NCI-H1694 (cell line): ENCODE data around the gene HAUS7.
"Not testable (repeated sequence)": the region's sequence is repeated elsewhere in the genome, so short reads cannot be mapped to it uniquely, and the experiment has no call there.

ENCODE experiments used
- DNase-seq: peaks from one replicate; lab custom pipeline; 2025; lab: John Stamatoyannopoulos, UW

The HAUS7 gene

DNA sequence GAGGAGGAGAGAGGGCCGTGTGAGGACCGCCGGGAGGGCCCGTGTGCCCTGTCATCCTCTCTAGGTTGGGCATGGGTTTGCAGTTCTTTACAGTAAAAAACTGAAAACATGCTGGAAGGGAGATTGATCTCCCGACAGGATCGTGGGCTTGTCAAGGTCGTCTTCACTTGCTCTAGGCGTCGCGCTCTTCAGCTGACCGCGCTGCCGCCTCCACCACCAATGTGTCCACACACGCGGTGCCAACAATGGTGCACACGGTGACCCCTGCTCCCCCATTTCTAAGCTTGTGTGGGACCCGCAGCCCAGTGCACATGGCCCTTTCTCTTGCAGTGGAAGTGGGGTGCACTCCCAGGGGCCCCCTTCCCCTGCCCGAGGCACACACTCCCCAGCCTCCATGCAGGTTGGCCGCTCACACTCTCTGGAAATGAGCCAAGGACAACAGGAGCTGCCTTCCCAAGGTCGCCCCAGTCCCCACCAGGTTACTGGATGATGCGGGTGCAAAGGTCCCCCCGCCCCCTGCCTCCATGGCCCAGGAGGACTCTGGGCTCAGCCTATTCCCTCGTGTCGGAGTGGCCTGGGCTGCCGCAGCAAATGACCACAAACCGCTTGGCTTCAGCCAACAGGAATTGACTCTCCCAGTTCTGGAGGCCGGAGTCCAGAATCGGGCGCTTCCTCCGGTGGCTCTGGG, 60.8 kb downstream of the HAUS7 start:
- DNase-seq, result no peak

DNA sequence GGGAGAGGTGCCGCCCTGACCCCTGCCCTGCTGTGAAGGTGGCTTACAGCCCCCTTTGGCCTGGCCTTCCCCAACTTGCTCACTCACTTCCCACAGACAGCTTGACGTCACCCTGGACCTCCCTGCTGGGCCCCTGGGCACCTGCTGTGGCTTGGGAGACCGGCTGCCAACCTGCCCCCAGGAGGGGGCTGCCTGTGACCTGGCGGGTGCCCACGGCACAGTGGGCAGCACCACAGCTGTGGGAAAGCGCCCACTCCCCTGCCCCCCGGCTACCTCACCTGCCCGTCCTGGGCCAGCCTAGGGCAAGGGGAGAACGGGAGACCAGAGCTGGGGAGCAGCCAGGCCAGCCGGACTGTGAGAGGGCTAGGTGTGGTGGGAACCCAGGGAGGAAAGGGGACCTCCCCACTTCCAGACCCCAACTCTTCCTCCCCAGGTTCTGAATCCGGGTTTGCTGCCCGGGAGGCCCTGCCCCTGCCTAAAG, 61.5 kb downstream of the HAUS7 start:
- no peak for DNase-seq

DNA sequence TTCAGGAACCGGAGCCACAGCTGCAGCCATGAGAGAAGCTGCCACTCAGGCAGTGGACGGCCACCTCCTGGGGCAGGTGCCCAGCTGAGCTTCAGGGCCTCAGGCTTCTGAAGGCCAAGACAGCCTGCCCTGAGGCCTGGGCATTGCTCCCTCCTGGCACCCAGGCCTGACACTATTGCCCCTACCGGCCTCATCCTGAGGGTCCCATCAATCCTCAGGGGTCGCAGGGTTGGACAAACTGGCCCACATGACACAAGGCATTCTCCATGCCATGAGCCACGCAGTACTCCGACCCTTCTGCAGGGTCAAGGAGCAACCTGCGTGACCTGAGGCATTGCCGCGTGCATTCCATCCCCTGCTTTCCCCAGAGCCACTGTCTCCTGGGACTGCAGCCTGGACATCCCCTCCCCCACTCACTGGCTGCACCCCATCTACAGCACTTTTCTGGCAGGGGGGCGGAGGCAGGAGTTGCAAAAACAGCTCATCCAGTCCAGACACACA, 62.1 kb downstream of the HAUS7 start:
- no peak for DNase-seq

- DNase-seq, result no peak
Measured at GRCh38 chrX:153407736-153408135, 62.6 kb downstream of the HAUS7 start.

GRCh38 chrX:153406903-153407302, 63.5 kb downstream of the HAUS7 start:
- no peak for DNase-seq

- DNase-seq, result no peak
Measured at GRCh38 chrX:153406011-153406410, 64.4 kb downstream of the HAUS7 start.

DNA sequence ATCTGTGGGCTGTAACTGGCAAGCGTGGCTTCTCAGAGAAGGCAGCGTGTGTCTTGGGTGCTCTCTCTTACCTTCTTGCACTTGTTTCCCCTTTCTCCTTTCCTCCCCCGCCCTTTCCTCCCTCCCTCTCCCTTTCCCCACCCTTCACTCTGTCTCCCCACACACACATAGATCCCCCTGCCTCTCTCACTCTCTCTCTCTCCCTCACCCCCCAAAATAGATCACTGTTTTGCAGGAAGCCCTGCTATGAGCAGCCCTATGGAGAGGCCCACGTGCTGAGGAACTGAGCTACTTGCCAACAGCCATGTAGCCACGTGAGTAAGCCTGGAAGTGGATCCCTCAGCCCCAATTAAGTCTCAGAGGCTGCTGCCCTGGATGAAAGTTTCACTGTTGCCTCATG, 65.0 kb downstream of the HAUS7 start:
- no peak for DNase-seq

DNA sequence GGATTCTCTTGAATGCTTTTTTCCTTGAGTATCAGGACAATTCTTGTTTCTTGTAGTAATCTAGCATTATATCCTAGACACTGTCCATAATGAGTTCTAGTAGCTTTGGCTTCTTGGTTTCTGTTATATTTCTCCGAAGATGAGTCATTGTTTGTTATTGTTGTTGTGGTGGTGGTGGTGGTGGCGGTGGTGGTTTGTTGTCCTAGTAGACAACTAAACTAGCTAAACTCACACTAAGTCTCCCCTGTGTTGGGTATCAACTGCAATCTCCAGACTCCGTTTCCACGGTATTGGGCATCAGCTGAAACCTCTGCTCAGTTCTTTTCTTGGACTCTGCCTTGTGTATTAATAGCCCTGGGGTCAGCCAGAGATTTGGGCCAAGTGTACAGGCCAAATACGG, 66.0 kb downstream of the HAUS7 start:
- DNase-seq, result not testable (repeated sequence)

DNA sequence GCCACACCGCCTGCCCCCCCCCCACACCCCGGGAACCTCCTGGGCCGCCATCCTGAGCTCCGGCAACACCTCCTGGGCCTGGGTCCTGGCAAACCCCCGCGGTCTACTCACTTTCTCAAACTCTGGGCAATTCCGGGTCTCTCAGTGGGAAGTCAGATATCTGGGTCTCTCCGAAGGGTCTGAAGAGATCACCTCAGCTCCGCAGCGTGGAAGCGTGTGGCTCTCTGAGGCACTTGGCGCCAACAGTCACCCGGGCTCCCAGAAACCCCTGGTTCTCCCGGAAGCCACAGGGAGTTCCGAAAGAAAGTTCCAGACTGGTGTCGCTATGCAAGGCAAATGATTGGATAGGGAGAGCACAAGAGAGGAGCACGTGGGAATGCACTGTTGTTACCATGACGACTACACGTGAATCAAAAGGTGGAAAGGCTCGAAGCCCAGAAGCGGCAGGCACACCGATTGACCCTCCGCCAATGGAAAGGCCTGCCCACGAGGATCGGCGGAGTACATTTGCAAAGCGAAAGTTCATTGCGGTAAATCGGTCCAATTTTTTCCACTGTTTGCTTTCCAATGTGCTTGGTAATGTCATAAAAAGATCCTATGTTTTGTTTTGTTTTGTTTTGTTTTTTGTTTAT, 69.1 kb downstream of the HAUS7 start, which contains the start of gene PNMA6E:
TSS of gene PNMA6E (minus strand) at position 218 of the 632 bp plus-strand sequence. CDS start 2,501 bp downstream, outside the sequence.
- no peak for DNase-seq

DNA sequence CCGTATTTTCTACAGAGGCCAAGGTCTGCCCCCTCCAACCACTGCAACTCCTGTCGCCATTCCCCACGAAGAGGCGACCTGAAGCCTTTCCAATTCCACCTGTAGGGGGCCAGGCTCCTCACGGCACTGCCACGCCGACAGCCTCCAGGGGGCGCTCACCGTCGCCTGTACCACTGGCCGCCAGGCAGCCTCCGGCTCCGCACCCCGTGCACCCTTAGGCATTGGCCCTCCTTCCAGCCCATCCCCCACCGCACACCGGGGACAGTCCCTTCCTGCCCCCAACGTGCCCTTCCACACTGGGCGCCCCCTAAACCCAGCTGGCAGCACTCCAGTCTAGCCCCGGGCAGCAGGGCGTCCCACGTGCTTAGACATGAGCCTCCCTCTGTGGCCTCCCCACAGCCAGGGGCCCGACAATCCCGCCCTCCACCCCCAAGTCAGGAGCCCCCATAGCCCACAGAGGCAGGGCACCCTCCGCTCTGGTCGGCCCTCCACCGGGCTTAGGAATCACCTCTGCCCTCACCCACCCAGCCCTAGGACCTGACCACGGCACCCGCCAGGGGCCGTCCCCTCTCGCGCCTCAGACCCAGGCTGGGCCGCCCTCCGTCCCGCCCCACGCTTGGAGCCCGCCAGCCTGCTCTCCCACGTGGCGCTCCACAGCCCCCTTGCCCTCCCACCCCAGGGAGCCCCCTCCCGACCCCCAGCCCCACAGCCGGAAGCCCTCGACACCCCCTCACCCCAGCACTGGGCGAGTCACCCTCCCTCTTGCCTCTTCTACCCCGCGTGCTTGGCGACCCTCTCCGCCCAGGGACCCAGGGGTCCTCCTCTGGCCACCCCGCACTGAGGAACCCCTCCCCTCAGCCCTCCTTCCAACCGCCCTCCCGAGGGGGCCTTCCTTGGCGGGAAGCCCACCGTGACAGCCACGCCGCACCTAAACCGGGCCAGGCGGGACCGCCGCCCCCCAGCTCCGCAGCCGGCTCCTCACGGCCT, 69.9 kb downstream of the HAUS7 start:
- peak; percentile 43 for DNase-seq

GRCh38 chrX:153398275-153398960, 72.0 kb downstream of the HAUS7 start:
- no peak for DNase-seq
